Measurements from ENCODE around the gene MBD5. TPM values are rescaled to one million over a fixed set of nuclear protein-coding genes. Genes with fewer than 3 reads are reported as not detected.
"Not testable (repeated sequence)": the region's sequence is repeated elsewhere in the genome, so short reads cannot be mapped to it uniquely, and the experiment has no call there.

MBD5 gene
- total and polyA plus RNA-seq, 8 donors = 3.2 to 173 (median 26.5) TPM

DNA sequence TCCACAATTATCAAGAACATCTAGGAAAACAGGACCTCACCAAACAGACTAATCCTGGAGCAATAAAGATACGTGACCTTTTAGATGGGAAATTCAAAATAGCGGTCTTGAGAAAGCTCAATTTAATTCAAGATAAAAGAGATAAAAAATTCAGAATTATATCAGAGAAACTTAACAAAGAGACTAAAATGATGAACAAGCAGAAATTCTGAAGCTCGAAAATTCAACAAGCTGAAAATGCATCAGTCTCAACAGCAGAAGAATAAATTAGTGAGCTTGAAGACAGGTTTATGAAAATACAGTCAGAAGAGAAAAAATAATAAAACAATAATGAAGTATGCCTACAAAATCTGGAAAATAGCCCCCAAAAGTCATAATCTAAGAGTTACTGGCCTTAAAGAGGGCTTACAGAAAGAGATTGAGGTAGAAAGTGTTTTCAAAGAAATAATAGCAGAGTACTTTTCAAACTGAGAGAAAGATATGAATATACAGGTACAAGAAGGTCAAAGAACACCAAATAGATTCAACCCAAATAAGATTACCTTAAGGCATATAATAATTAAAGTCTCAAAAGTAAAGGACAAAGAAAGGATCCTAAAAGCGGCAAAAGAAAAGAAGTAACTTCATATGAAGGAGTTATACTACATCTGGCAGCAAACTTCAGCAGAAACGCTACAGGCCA, 13.5 kb upstream of the MBD5 start:
- intact Hi-C loops (cut with DNase I; ENCODE audit: low total_unique reads) = no loop called here
- 76 to 96% (median 80%) methylated on average over 5 of the region's 5 CpGs for WGBS, 5 donors

DNA sequence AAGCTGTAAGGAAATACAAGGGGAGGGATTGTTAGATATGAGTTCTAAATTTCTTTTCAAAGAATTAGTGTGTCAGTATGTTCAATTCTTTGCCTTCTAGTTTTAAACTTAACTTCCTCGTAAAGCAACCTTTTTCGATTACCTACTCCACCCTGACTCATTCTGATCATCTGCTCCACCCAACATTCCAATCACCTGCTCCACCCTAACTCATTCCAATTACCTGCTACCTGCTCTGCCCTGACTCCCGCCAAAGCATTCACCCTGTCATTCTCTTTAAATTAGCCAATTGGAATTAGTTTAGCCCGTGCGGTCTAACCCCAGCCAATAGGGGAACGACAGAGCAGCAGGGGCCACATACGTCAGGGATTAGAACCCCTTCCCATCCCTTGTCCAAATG, 12.5 kb upstream of the MBD5 start:
- H3K4me1 ChIP-seq; H3K27me3 ChIP-seq; intact Hi-C loops (cut with DNase I; ENCODE audit: low total_unique reads); H3K9me3 ChIP-seq; DNase-seq; H3K36me3 ChIP-seq; H3K4me3 ChIP-seq; H3K27ac ChIP-seq: not testable (repeated sequence)
- 95 to 97% (median 97%) methylated on average over 7 of the region's 7 CpGs for WGBS, 5 donors

More for the DNA sequence above, 13.5 kb upstream of the MBD5 start:
- H3K4me1 ChIP-seq = peaks cover 0 to 5% (median 0%) of the 10 kb centered on the region in 4 donors
- no peak overlapping the region for H3K4me3 ChIP-seq
- no peaks in the 10 kb centered on the region for H3K27me3 ChIP-seq
- H3K27ac ChIP-seq = no peak overlapping the region
- peaks cover 0 to 3% (median 0%) of the 10 kb centered on the region in 4 donors for H3K9me3 ChIP-seq
- H3K36me3 ChIP-seq = no peaks in the 10 kb centered on the region
- TF ChIP-seq EP300 (IDR thresholded peaks at IDR 0.05) (no peak), POLR2A (IDR thresholded peaks at IDR 0.05) (no peak), POLR2AphosphoS5 (IDR thresholded peaks at IDR 0.05) (no peak)
- TF ChIP-seq, protein P1, sequence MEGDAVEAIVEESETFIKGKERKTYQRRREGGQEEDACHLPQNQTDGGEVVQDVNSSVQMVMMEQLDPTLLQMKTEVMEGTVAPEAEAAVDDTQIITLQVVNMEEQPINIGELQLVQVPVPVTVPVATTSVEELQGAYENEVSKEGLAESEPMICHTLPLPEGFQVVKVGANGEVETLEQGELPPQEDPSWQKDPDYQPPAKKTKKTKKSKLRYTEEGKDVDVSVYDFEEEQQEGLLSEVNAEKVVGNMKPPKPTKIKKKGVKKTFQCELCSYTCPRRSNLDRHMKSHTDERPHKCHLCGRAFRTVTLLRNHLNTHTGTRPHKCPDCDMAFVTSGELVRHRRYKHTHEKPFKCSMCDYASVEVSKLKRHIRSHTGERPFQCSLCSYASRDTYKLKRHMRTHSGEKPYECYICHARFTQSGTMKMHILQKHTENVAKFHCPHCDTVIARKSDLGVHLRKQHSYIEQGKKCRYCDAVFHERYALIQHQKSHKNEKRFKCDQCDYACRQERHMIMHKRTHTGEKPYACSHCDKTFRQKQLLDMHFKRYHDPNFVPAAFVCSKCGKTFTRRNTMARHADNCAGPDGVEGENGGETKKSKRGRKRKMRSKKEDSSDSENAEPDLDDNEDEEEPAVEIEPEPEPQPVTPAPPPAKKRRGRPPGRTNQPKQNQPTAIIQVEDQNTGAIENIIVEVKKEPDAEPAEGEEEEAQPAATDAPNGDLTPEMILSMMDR (IDR thresholded peaks at IDR 0.05) = no peak
- DNase-seq = no peak

DNA sequence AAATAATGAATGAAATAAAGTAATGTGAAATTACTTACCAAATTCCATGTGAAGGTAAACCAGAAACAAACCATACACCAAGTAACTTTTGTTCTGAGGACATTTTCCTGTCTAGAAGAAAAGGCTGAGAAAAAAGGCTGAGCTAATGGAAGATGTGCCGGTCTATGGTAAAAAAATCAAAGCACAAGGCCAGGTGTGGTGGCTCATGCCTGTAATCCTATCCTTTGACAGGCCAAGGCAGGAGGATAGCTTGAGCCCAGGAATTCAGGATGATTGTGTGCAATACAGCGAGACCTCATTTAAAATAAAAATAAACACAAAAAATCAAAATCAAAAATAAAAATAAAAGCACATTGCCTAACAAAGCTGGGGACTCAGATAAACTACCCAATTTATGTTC, 7.0 kb upstream of the MBD5 start:
- Histone ChIP-seq H3K27ac (no peak overlapping the region), H3K36me3 (no peaks in the 10 kb centered on the region), H3K27me3 (no peaks in the 10 kb centered on the region), H3K4me1 (peaks cover 0 to 22% (median 5%) of the 10 kb centered on the region in 4 donors), H3K4me3 (no peak overlapping the region), H3K9me3 (no peaks in the 10 kb centered on the region)
- DNase-seq = no peak
- intact Hi-C loops (cut with DNase I; ENCODE audit: low total_unique reads) = no loop called here
- TF ChIP-seq POLR2AphosphoS5 (IDR thresholded peaks at IDR 0.05) (no peak), POLR2A (IDR thresholded peaks at IDR 0.05) (no peak), EP300 (IDR thresholded peaks at IDR 0.05) (no peak)
- TF ChIP-seq, protein P1 (IDR thresholded peaks at IDR 0.05) = no peak
- WGBS, 5 donors = 71 to 93% (median 85%) methylated on average over 2 of the region's 2 CpGs

DNA sequence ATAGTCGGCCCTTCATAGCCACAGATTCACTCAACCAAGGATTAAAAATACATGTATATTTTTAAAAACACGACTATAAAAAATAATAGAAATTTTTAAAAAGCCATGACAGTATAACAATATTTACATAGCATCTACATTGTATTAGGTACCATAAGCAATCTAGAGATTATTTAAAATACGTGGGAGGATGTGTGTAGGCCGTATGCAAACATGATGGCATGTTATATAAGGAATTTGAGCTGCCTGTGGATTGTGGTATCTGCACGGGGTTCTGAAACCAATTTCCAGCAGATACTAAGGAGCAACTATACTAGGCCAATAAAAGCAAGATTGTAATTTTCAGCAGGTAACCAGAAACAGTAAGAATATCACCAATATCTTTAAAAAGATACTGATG, 6.3 kb upstream of the MBD5 start:
- intact Hi-C loops (cut with DNase I; ENCODE audit: low total_unique reads) = no loop called here
- WGBS, 5 donors = 73 to 82% (median 76%) methylated on average over 5 of the region's 5 CpGs
- no peak for DNase-seq
- Histone ChIP-seq H3K27ac (no peak overlapping the region), H3K4me3 (no peak overlapping the region), H3K36me3 (no peaks in the 10 kb centered on the region), H3K9me3 (no peaks in the 10 kb centered on the region), H3K27me3 (no peaks in the 10 kb centered on the region), H3K4me1 (peaks cover 7 to 30% (median 12%) of the 10 kb centered on the region in 4 donors)
- TF ChIP-seq POLR2AphosphoS5 (IDR thresholded peaks at IDR 0.05) (no peak), EP300 (IDR thresholded peaks at IDR 0.05) (no peak), POLR2A (IDR thresholded peaks at IDR 0.05) (no peak)
- TF ChIP-seq, protein P1 (IDR thresholded peaks at IDR 0.05) = no peak

Measured in stomach (tissue), 9 donors.